Measurements from ENCODE around the gene RSPRY1. TPM values are rescaled to one million over a fixed set of nuclear protein-coding genes. Genes with fewer than 3 reads are reported as not detected.

Gene RSPRY1
- total RNA-seq, 2 donors from 2014 or later, result 33.7 to 51.0 TPM

- no peaks in the 10 kb centered on the region for H3K36me3 ChIP-seq
- no peaks in the 10 kb centered on the region for H3K27me3 ChIP-seq
- TF ChIP-seq, protein P1, sequence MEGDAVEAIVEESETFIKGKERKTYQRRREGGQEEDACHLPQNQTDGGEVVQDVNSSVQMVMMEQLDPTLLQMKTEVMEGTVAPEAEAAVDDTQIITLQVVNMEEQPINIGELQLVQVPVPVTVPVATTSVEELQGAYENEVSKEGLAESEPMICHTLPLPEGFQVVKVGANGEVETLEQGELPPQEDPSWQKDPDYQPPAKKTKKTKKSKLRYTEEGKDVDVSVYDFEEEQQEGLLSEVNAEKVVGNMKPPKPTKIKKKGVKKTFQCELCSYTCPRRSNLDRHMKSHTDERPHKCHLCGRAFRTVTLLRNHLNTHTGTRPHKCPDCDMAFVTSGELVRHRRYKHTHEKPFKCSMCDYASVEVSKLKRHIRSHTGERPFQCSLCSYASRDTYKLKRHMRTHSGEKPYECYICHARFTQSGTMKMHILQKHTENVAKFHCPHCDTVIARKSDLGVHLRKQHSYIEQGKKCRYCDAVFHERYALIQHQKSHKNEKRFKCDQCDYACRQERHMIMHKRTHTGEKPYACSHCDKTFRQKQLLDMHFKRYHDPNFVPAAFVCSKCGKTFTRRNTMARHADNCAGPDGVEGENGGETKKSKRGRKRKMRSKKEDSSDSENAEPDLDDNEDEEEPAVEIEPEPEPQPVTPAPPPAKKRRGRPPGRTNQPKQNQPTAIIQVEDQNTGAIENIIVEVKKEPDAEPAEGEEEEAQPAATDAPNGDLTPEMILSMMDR (IDR thresholded peaks at IDR 0.05), result no peak
- intact Hi-C loops (cut with DNase I), result no loop called here
- no peak for DNase-seq
- H3K4me3 ChIP-seq, result no peak overlapping the region
- no peak overlapping the region for H3K27ac ChIP-seq
- no peaks in the 10 kb centered on the region for H3K4me1 ChIP-seq
- no peaks in the 10 kb centered on the region for H3K9me3 ChIP-seq
- H3K9ac ChIP-seq (ENCODE audit: low read depth in 2 of 2, low read length in 2 of 2), result no peak overlapping the region
Measured at GRCh38 chr16:57178793-57179212, 7.3 kb upstream of the RSPRY1 start.

- Histone ChIP-seq H3K27ac (no peak overlapping the region), H3K4me1 (no peaks in the 10 kb centered on the region), H3K9ac (ENCODE audit: low read depth in 2 of 2, low read length in 2 of 2) (no peak overlapping the region), H3K27me3 (no peaks in the 10 kb centered on the region), H3K4me3 (no peak overlapping the region), H3K36me3 (no peaks in the 10 kb centered on the region), H3K9me3 (no peaks in the 10 kb centered on the region)
- intact Hi-C loops (cut with DNase I), result no loop called here
- no peak for DNase-seq
- TF ChIP-seq, protein P1 (IDR thresholded peaks at IDR 0.05), result no peak
Measured at GRCh38 chr16:57179215-57179828, 6.8 kb upstream of the RSPRY1 start.

GRCh38 chr16:57184113-57184512 lies 2.0 kb upstream of the RSPRY1 start:
- Histone ChIP-seq H3K36me3 (no peaks in the 10 kb centered on the region), H3K4me1 (peaks cover 4% of the 10 kb centered on the region), H3K27ac (no peak overlapping the region), H3K9ac (ENCODE audit: low read depth in 2 of 2, low read length in 2 of 2) (no peak overlapping the region), H3K9me3 (no peaks in the 10 kb centered on the region), H3K4me3 (no peak overlapping the region), H3K27me3 (no peaks in the 10 kb centered on the region)
- intact Hi-C loops (cut with DNase I), result loop anchor here (10.0 kb wide), 1 partner anchor 249 kb away; the partner anchor contains the start of gene HERPUD1
- TF ChIP-seq, protein P1 (IDR thresholded peaks at IDR 0.05), result no peak
- DNase-seq, result no peak

- Histone ChIP-seq H3K4me3 (peak overlapping the region; percentile 95), H3K4me1 (peaks cover 4% of the 10 kb centered on the region), H3K9ac (ENCODE audit: low read depth in 2 of 2, low read length in 2 of 2) (peak overlapping the region; percentile 89 to 95), H3K27me3 (no peaks in the 10 kb centered on the region), H3K27ac (peak overlapping the region; percentile 88), H3K9me3 (no peaks in the 10 kb centered on the region), H3K36me3 (no peaks in the 10 kb centered on the region)
- intact Hi-C loops (cut with DNase I), result loop anchor here (10.0 kb wide), 1 partner anchor 250 kb away; the partner anchor contains the start of gene HERPUD1
- TF ChIP-seq, protein P1 (IDR thresholded peaks at IDR 0.05), result no peak
- no peak for DNase-seq
Measured at GRCh38 chr16:57184887-57185445, 1.2 kb upstream of the RSPRY1 start.

DNA sequence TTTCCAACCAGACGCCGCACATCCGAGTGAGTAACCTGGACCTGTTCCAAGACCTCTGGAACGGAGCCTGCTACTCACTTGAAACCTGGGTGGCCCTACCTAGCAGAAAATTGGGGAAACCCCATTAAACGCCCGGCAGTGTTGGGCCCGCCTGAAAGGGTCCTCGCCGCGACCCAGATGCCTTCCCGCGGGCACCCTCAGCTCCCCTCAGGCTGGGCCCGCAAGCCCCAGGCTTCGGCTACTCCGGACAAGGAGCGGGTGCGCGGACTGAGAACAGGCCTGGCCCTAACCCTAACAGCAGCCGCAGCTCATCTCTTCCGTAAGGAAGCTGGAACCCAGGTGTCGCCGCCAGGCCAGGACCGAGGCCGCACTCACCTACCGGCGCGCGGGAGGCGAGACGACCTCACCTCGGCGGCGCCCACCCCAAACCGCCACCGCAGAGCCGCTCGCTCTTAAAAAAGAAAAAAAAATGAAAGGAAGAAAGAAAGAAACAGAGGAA lies 634 bp upstream of the RSPRY1 start:
- DNase-seq, result peak; percentile 52
- peaks cover 4% of the 10 kb centered on the region for H3K4me1 ChIP-seq
- H3K9me3 ChIP-seq, result no peaks in the 10 kb centered on the region
- H3K27me3 ChIP-seq, result no peaks in the 10 kb centered on the region
- no peaks in the 10 kb centered on the region for H3K36me3 ChIP-seq
- H3K9ac ChIP-seq (ENCODE audit: low read depth in 2 of 2, low read length in 2 of 2), result peak overlapping the region; percentile 89 to 95
- intact Hi-C loops (cut with DNase I), result loop anchor here (10.0 kb wide), 1 partner anchor 251 kb away; the partner anchor contains the start of gene HERPUD1
- H3K4me3 ChIP-seq, result peak overlapping the region; percentile 95
- H3K27ac ChIP-seq, result peak overlapping the region; percentile 88
- TF ChIP-seq, protein P1 (IDR thresholded peaks at IDR 0.05), result no peak
